ENCODE measurements around the gene CDH4. TPM values are rescaled to one million over a fixed set of nuclear protein-coding genes. Genes with fewer than 3 reads are reported as not detected.

CDH4 gene
- total RNA-seq, 2 donors from 2014 or later: not detected

GRCh38 chr20:61482056-61482887 lies 230.2 kb downstream of the CDH4 start:
- Histone ChIP-seq H3K9me3 (no peaks in the 10 kb centered on the region), H3K4me3 (no peak overlapping the region), H3K4me1 (ENCODE audit: control insufficient read depth in 1 of 2, low read depth in 2 of 2) (no peaks in the 10 kb centered on the region), H3K27ac (no peak overlapping the region), H3K27me3 (replicated peaks; ENCODE audit: insufficient read depth) (no peaks in the 10 kb centered on the region), H3K36me3 (no peaks in the 10 kb centered on the region)
- no peak for TF ChIP-seq CTCF (IDR thresholded peaks at IDR 0.05)
- DNase-seq (ENCODE audit: low spot score): no peak
- ATAC-seq (ENCODE audit: insufficient number of reproducible peaks, low FRiP score, low read depth): no peak

- Histone ChIP-seq H3K4me3 (no peak overlapping the region), H3K9me3 (no peaks in the 10 kb centered on the region), H3K27ac (no peak overlapping the region), H3K4me1 (ENCODE audit: control insufficient read depth in 1 of 2, low read depth in 2 of 2) (no peaks in the 10 kb centered on the region), H3K27me3 (replicated peaks; ENCODE audit: insufficient read depth) (no peaks in the 10 kb centered on the region), H3K36me3 (no peaks in the 10 kb centered on the region)
- DNase-seq (ENCODE audit: low spot score): no peak
- no peak for TF ChIP-seq CTCF (IDR thresholded peaks at IDR 0.05)
- ATAC-seq (ENCODE audit: insufficient number of reproducible peaks, low FRiP score, low read depth): no peak
Measured at GRCh38 chr20:61482901-61483300, 230.8 kb downstream of the CDH4 start.

GRCh38 chr20:61483336-61484067 lies 231.4 kb downstream of the CDH4 start:
- no peak overlapping the region for H3K4me3 ChIP-seq
- H3K4me1 ChIP-seq (ENCODE audit: control insufficient read depth in 1 of 2, low read depth in 2 of 2): no peaks in the 10 kb centered on the region
- no peak overlapping the region for H3K27ac ChIP-seq
- H3K9me3 ChIP-seq: no peaks in the 10 kb centered on the region
- DNase-seq (ENCODE audit: low spot score) (no peak), ATAC-seq (ENCODE audit: insufficient number of reproducible peaks, low FRiP score, low read depth) (no peak)
- no peaks in the 10 kb centered on the region for H3K36me3 ChIP-seq
- TF ChIP-seq CTCF (IDR thresholded peaks at IDR 0.05): no peak
- no peaks in the 10 kb centered on the region for H3K27me3 ChIP-seq (replicated peaks; ENCODE audit: insufficient read depth)

GRCh38 chr20:61486198-61486597 lies 234.1 kb downstream of the CDH4 start:
- TF ChIP-seq CTCF (IDR thresholded peaks at IDR 0.05): no peak
- H3K27ac ChIP-seq: no peak overlapping the region
- H3K4me3 ChIP-seq: no peak overlapping the region
- no peak for ATAC-seq (ENCODE audit: insufficient number of reproducible peaks, low FRiP score, low read depth)
- H3K4me1 ChIP-seq (ENCODE audit: control insufficient read depth in 1 of 2, low read depth in 2 of 2): no peaks in the 10 kb centered on the region
- no peaks in the 10 kb centered on the region for H3K27me3 ChIP-seq (replicated peaks; ENCODE audit: insufficient read depth)
- H3K9me3 ChIP-seq: no peaks in the 10 kb centered on the region
- no peaks in the 10 kb centered on the region for H3K36me3 ChIP-seq
- no peak for DNase-seq (ENCODE audit: low spot score)

GRCh38 chr20:61487346-61487996 lies 235.4 kb downstream of the CDH4 start:
- no peak for TF ChIP-seq CTCF (IDR thresholded peaks at IDR 0.05)
- H3K36me3 ChIP-seq: no peaks in the 10 kb centered on the region
- H3K27me3 ChIP-seq (replicated peaks; ENCODE audit: insufficient read depth): no peaks in the 10 kb centered on the region
- no peak overlapping the region for H3K27ac ChIP-seq
- H3K4me1 ChIP-seq (ENCODE audit: control insufficient read depth in 1 of 2, low read depth in 2 of 2): no peaks in the 10 kb centered on the region
- DNase-seq (ENCODE audit: low spot score) (no peak), ATAC-seq (ENCODE audit: insufficient number of reproducible peaks, low FRiP score, low read depth) (no peak)
- no peak overlapping the region for H3K4me3 ChIP-seq
- no peaks in the 10 kb centered on the region for H3K9me3 ChIP-seq
